OCI-LY3 (cell line): ENCODE results near the gene SLC8A2.

Source experiments
- H2AFZ ChIP-seq: fragments of 200-600, 300-600 bp; shearing (Covaris generic); 2 replicates; pipeline ENCODE4 v1.6.0; 2014; ENCODE audit warnings: antibody characterized with exemption, low read depth, low read length
- H3K27ac ChIP-seq: fragments of 200-600, 300-600 bp; sonication (generic); 2 replicates; pipeline ENCODE4 v1.5.1; 2014; ENCODE audit warnings: mild to moderate bottlenecking, low read length, moderate library complexity, mixed read lengths
- H3K27me3 ChIP-seq: fragments of 200-600, 300-600 bp; sonication (generic); 2 replicates; pipeline ENCODE4 v1.6.1; 2014; ENCODE audit warnings: low read depth, low read length, mixed read lengths
- H3K36me3 ChIP-seq: fragments of 200-600, 300-600 bp; sonication (generic); replicated peaks from 2 replicates; pipeline ENCODE3; 2014; ENCODE audit warnings: low read depth, low read length, mixed read lengths
- H3K4me1 ChIP-seq: fragments of 300-600, 200-600 bp; sonication (generic); 2 replicates; pipeline ENCODE4 v1.6.1; 2014; ENCODE audit warnings: low read length, mixed read lengths
- H3K4me2 ChIP-seq: fragments of 200-600, 300-600 bp; sonication (generic); 2 replicates; pipeline ENCODE4 v1.6.1; 2014; ENCODE audit warnings: low read length, mixed read lengths
- H3K4me3 ChIP-seq: fragments of 300-600, 200-600 bp; sonication (generic); 2 replicates; pipeline ENCODE4 v1.5.1; 2014; ENCODE audit warnings: antibody characterized with exemption, mild to moderate bottlenecking, low read length, moderate library complexity
- H3K79me2 ChIP-seq: fragments of 300-600, 200-600 bp; shearing (Covaris generic); 2 replicates; pipeline ENCODE4 v1.6.1; 2014; ENCODE audit warnings: mild to moderate bottlenecking, low read length, mixed read lengths
- H3K9ac ChIP-seq: fragments of 300-600, 200-600 bp; shearing (Covaris generic); 2 replicates; pipeline ENCODE4 v1.6.0; 2014; ENCODE audit warnings: mild to moderate bottlenecking, low read length, moderate library complexity
- H3K9me3 ChIP-seq: fragments of 200-600, 300-600 bp; shearing (Covaris generic); 2 replicates; pipeline ENCODE4 v1.6.1; 2014; ENCODE audit warnings: low read length, mixed read lengths; ENCODE audit not compliant: insufficient read depth
- H4K20me1 ChIP-seq: fragments of 200-600, 300-600 bp; sonication (generic); 2 replicates; pipeline ENCODE4 v1.6.1; 2016; ENCODE audit warnings: low read length, mixed read lengths; ENCODE audit not compliant: insufficient read depth
- CTCF ChIP-seq: fragments of 200-600, 300-600 bp; sonication (generic); IDR thresholded peaks from 2 replicates; pipeline ENCODE4 v1.5.1; 2014; ENCODE audit warnings: antibody characterized with exemption, low read length, low read depth
- EZH2phosphoT487 ChIP-seq: fragments of 200-600 bp; shearing (Covaris generic); IDR thresholded peaks from 2 replicates; pipeline ENCODE4 v1.6.1; 2018; ENCODE audit warnings: antibody characterized with exemption, mixed run types, low read depth

Gene SLC8A2

GRCh38 chr19:47405854-47406417 lies 65.8 kb downstream of the SLC8A2 start:
- no peak overlapping the region for H3K27ac ChIP-seq
- no peak for TF ChIP-seq EZH2phosphoT487
- TF ChIP-seq CTCF, result no peak
- no peaks in the 10 kb centered on the region for H3K36me3 ChIP-seq
- no peaks in the 10 kb centered on the region for H3K4me1 ChIP-seq
- no peaks in the 10 kb centered on the region for H3K9me3 ChIP-seq
- no peaks in the 10 kb centered on the region for H3K79me2 ChIP-seq
- no peak overlapping the region for H3K9ac ChIP-seq
- no peak overlapping the region for H3K4me3 ChIP-seq
- no peaks in the 10 kb centered on the region for H3K27me3 ChIP-seq
- H4K20me1 ChIP-seq, result 0 out of 2 replicates have a peak, but pooled peaks cover 3% of the 10 kb centered on the region
- H3K4me2 ChIP-seq, result no peak overlapping the region
- H2AFZ ChIP-seq, result no peak overlapping the region

- H3K4me2 ChIP-seq, result no peak overlapping the region
- no peaks in the 10 kb centered on the region for H3K4me1 ChIP-seq
- no peaks in the 10 kb centered on the region for H3K27me3 ChIP-seq
- no peak overlapping the region for H3K4me3 ChIP-seq
- no peaks in the 10 kb centered on the region for H3K36me3 ChIP-seq
- TF ChIP-seq EZH2phosphoT487, result no peak
- TF ChIP-seq CTCF, result no peak
- H3K79me2 ChIP-seq, result no peaks in the 10 kb centered on the region
- H3K9me3 ChIP-seq, result no peaks in the 10 kb centered on the region
- H4K20me1 ChIP-seq, result 0 out of 2 replicates have a peak, but pooled peaks cover 3% of the 10 kb centered on the region
- H2AFZ ChIP-seq, result no peak overlapping the region
- H3K9ac ChIP-seq, result no peak overlapping the region
- no peak overlapping the region for H3K27ac ChIP-seq
Measured at GRCh38 chr19:47405197-47405550, 66.5 kb downstream of the SLC8A2 start.

DNA sequence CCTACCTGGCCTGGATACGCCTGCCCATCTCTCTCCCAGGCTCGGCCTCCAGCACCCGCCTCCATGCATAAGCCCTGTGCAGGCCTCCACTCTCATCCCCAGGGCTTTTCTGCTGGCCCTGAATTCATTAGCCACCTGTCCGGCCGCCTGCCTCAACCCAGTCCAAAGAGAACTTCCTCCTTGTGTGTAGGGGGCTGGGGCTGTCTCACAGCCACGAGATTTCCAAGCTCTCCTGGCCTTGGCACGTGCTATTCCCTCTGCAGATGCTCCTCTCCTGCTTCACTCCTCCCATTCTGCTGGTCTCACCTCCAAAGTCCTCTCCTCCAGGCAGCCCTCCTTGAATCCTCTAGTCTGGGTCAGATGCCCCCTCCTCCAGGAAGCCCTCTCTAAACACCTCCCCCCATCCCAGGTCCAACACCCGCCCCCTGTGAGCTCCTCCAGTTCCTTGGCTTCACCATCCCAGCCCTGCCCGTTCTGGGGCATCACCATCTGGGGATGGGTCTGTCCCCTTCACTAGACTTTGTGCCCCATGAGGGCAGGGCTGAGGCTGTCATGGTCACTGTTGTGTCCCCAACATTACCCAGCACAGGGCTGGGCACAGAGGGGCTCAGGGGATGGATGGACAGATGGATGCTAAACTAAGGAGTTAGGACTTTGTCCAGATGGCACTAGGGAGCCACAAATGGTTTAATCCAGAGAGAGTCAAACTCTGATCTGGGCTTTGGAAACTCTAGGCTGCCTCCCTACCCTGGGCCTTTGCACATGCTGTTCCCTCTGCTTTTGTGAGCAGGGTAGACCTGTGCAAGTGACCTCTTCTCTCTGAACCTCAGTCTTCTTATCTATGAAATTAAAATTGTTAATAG lies 67.1 kb downstream of the SLC8A2 start:
- Histone ChIP-seq H3K4me1 (no peaks in the 10 kb centered on the region), H3K9ac (no peak overlapping the region), H4K20me1 (0 out of 2 replicates have a peak, but pooled peaks cover 3% of the 10 kb centered on the region), H3K4me3 (no peak overlapping the region), H3K9me3 (no peaks in the 10 kb centered on the region), H3K27me3 (no peaks in the 10 kb centered on the region), H3K27ac (no peak overlapping the region), H2AFZ (no peak overlapping the region), H3K4me2 (no peak overlapping the region), H3K79me2 (no peaks in the 10 kb centered on the region), H3K36me3 (no peaks in the 10 kb centered on the region)
- TF ChIP-seq CTCF, result no peak

GRCh38 chr19:47402504-47402903 lies 69.2 kb downstream of the SLC8A2 start:
- H3K9ac ChIP-seq, result no peak overlapping the region
- no peak overlapping the region for H3K4me3 ChIP-seq
- H3K36me3 ChIP-seq, result no peaks in the 10 kb centered on the region
- no peak overlapping the region for H3K4me2 ChIP-seq
- no peaks in the 10 kb centered on the region for H3K27me3 ChIP-seq
- no peaks in the 10 kb centered on the region for H3K9me3 ChIP-seq
- no peak overlapping the region for H2AFZ ChIP-seq
- H3K27ac ChIP-seq, result no peak overlapping the region
- no peak for TF ChIP-seq EZH2phosphoT487
- H3K4me1 ChIP-seq, result no peaks in the 10 kb centered on the region
- H4K20me1 ChIP-seq, result 0 out of 2 replicates have a peak, but pooled peaks cover 3% of the 10 kb centered on the region
- H3K79me2 ChIP-seq, result no peaks in the 10 kb centered on the region
